ENCODE results near the gene CEP295NL.
"Not testable (repeated sequence)": the region's sequence is repeated elsewhere in the genome, so short reads cannot be mapped to it uniquely, and the experiment has no call there.

CEP295NL gene

DNA sequence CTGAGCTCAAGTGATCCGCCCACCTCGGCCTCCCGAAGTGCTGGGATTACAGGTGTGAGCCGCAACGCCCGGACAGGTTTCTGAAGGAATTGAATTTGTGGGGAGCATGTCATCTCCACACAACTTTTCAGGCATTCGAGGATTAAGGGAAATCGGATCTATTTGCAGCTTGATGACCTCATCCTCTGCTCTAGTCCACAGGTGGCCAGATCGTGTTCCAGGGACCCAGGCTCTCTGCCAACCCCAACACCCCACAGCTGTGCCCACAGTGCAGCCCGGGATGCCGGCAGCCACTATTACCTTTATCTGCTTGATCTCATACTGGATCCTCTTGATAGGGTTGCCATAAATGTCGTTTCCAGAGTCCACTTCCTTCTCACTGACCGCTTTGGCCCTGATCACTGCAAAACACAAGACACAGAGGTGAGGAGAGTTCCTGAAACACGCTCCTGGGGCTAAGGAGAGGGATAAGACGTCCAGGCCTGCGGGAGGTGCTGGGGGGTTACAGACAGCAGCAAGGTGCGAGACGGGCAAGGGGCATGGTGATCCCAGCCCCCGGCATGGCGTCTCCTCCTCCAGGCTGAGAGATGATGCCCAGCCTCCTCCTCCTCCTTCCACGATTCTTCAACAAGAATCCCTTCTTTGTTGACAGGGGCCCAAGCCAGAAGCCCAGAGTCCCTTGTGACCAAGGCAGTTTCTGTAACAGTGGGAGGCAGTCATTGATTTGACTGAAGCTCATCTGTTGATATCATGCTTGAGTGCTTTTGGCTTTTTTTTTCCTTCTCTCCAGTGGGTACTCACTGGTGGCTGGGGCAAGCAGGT is 29.3 kb downstream of the CEP295NL start:
- Histone ChIP-seq H3K4me3 (ENCODE audit: low read depth, low read length) (no peak overlapping the region), H3K9me3 (ENCODE audit: control insufficient read depth, insufficient read depth, low read length) (no peaks in the 10 kb centered on the region), H3K27me3 (ENCODE audit: control insufficient read depth, insufficient read depth, low read length) (no peaks in the 10 kb centered on the region), H3K27ac (ENCODE audit: low read depth, low read length) (no peak overlapping the region), H3K9ac (ENCODE audit: low read depth, low read length) (no peak overlapping the region), H3K36me3 (ENCODE audit: control insufficient read depth, insufficient read depth, low read length) (peaks cover 26% of the 10 kb centered on the region), H3K4me1 (ENCODE audit: control insufficient read depth, insufficient read depth, low read length) (no peaks in the 10 kb centered on the region)

DNA sequence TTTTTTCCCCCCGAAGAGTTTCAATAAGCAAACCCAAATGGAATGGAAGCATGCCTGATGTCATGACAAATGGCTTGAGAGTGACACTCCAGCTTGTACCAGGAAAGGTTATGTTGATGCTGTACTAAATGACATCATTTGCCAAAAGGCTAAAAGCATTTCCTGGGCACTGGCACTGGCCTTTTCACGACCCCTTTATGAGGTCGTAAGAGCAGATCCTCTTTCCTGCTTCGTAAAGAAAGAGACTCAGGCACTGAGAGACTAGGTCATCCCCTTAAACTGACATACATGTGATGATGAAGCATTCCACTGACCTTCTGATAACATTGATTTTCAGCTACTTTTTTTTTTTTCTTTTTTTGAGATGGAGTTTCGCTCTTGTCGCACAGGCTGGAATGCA is 30.5 kb downstream of the CEP295NL start:
- Histone ChIP-seq H3K27ac (ENCODE audit: low read depth, low read length) (no peak overlapping the region), H3K4me3 (ENCODE audit: low read depth, low read length) (no peak overlapping the region), H3K27me3 (ENCODE audit: control insufficient read depth, insufficient read depth, low read length) (no peaks in the 10 kb centered on the region), H3K9me3 (ENCODE audit: control insufficient read depth, insufficient read depth, low read length) (no peaks in the 10 kb centered on the region), H3K4me1 (ENCODE audit: control insufficient read depth, insufficient read depth, low read length) (no peaks in the 10 kb centered on the region), H3K9ac (ENCODE audit: low read depth, low read length) (no peak overlapping the region), H3K36me3 (ENCODE audit: control insufficient read depth, insufficient read depth, low read length) (peaks cover 25% of the 10 kb centered on the region)

DNA sequence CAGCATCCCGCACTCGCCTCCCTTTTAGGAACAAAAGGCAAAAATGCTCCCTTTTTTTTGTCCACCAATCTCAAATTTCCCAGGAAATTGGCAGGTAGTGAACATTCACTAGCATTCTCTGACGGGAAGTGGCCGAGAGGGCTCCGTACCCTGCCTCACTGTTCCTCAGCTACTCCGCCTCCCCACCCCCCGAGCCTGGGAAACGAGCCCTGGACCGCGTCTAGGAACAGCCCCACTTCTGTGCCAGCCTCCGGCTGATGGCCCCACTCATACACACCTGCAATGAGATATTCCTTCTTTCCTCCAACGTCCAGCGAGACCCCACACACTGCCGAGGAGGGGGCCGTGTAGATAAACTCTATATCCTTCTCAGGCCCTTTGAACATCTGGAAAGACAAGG is 32.4 kb downstream of the CEP295NL start:
- H3K4me1 ChIP-seq (ENCODE audit: control insufficient read depth, insufficient read depth, low read length), result no peaks in the 10 kb centered on the region
- H3K36me3 ChIP-seq (ENCODE audit: control insufficient read depth, insufficient read depth, low read length), result peaks cover 25% of the 10 kb centered on the region
- no peak overlapping the region for H3K27ac ChIP-seq (ENCODE audit: low read depth, low read length)
- no peaks in the 10 kb centered on the region for H3K9me3 ChIP-seq (ENCODE audit: control insufficient read depth, insufficient read depth, low read length)
- no peak overlapping the region for H3K9ac ChIP-seq (ENCODE audit: low read depth, low read length)
- no peak overlapping the region for H3K4me3 ChIP-seq (ENCODE audit: low read depth, low read length)
- H3K27me3 ChIP-seq (ENCODE audit: control insufficient read depth, insufficient read depth, low read length), result no peaks in the 10 kb centered on the region

DNA sequence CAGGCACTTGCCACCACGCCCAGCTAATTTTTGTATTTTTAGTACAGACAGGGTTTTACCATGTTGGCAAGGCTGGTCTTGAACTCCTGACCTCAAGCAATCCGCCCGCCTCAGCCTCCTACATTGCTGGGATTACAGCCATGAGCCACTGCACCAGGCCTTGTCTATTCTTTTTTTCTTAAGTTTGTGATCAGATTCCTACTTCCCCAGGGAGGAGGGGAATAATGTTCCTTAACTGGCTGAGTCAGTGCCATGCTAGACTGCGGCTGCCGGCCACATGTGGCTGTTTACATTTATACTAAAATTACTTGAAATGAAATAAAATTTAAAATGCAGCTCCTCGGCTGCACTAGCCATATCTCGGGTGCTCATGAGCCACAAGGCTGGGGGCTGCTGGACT is 34.6 kb downstream of the CEP295NL start:
- Histone ChIP-seq H3K9ac (ENCODE audit: low read depth, low read length) (no peak overlapping the region), H3K27ac (ENCODE audit: low read depth, low read length) (no peak overlapping the region)

GRCh38 chr17:78867046-78867445 is 36.0 kb downstream of the CEP295NL start:
- not testable (repeated sequence) for H3K4me3 ChIP-seq (ENCODE audit: low read depth, low read length); H3K4me1 ChIP-seq (ENCODE audit: control insufficient read depth, insufficient read depth, low read length); H3K27me3 ChIP-seq (ENCODE audit: control insufficient read depth, insufficient read depth, low read length); H3K9ac ChIP-seq (ENCODE audit: low read depth, low read length); H3K27ac ChIP-seq (ENCODE audit: low read depth, low read length); H3K9me3 ChIP-seq (ENCODE audit: control insufficient read depth, insufficient read depth, low read length)
- H3K36me3 ChIP-seq (ENCODE audit: control insufficient read depth, insufficient read depth, low read length), result peaks cover 15% of the 10 kb centered on the region

More for the DNA sequence above, 34.6 kb downstream of the CEP295NL start:
- H3K27me3 ChIP-seq (ENCODE audit: control insufficient read depth, insufficient read depth, low read length), result no peaks in the 10 kb centered on the region
- H3K4me1 ChIP-seq (ENCODE audit: control insufficient read depth, insufficient read depth, low read length), result no peaks in the 10 kb centered on the region
- peaks cover 24% of the 10 kb centered on the region for H3K36me3 ChIP-seq (ENCODE audit: control insufficient read depth, insufficient read depth, low read length)
- no peak overlapping the region for H3K4me3 ChIP-seq (ENCODE audit: low read depth, low read length)
- no peaks in the 10 kb centered on the region for H3K9me3 ChIP-seq (ENCODE audit: control insufficient read depth, insufficient read depth, low read length)

- no peak overlapping the region for H3K9ac ChIP-seq (ENCODE audit: low read depth, low read length)
- no peaks in the 10 kb centered on the region for H3K4me1 ChIP-seq (ENCODE audit: control insufficient read depth, insufficient read depth, low read length)
- H3K4me3 ChIP-seq (ENCODE audit: low read depth, low read length), result no peak overlapping the region
- no peaks in the 10 kb centered on the region for H3K27me3 ChIP-seq (ENCODE audit: control insufficient read depth, insufficient read depth, low read length)
- no peak overlapping the region for H3K27ac ChIP-seq (ENCODE audit: low read depth, low read length)
- no peaks in the 10 kb centered on the region for H3K9me3 ChIP-seq (ENCODE audit: control insufficient read depth, insufficient read depth, low read length)
- peaks cover 15% of the 10 kb centered on the region for H3K36me3 ChIP-seq (ENCODE audit: control insufficient read depth, insufficient read depth, low read length)
Measured at GRCh38 chr17:78865682-78866390, 37.2 kb downstream of the CEP295NL start.

DNA sequence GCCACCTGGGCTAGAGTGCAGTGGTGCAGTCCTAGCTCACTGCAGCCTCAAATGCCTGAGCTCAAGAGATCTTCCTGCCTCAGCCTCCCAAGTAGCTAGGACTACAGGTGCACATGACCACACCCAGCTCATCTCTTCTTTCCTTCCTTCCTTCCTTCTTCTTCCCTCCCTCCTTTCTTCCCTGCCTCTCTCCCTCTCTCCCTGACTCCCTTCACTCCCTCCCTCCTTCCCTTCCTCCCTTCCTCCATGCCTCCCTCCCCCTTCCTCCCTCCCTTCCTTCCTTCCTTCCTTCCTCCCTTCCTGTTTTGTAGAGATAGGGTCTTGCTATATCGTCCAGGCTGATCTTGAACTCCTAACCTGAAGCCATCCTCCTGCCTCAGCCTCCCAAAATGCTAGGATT is 38.9 kb downstream of the CEP295NL start:
- Histone ChIP-seq H3K36me3 (ENCODE audit: control insufficient read depth, insufficient read depth, low read length) (peaks cover 7% of the 10 kb centered on the region; the same call in 1 of the 2 replicates), H3K4me1 (ENCODE audit: control insufficient read depth, insufficient read depth, low read length) (no peaks in the 10 kb centered on the region), H3K4me3 (ENCODE audit: low read depth, low read length) (no peak overlapping the region), H3K9me3 (ENCODE audit: control insufficient read depth, insufficient read depth, low read length) (no peaks in the 10 kb centered on the region), H3K27me3 (ENCODE audit: control insufficient read depth, insufficient read depth, low read length) (no peaks in the 10 kb centered on the region), H3K27ac (ENCODE audit: low read depth, low read length) (no peak overlapping the region), H3K9ac (ENCODE audit: low read depth, low read length) (no peak overlapping the region)

DNA sequence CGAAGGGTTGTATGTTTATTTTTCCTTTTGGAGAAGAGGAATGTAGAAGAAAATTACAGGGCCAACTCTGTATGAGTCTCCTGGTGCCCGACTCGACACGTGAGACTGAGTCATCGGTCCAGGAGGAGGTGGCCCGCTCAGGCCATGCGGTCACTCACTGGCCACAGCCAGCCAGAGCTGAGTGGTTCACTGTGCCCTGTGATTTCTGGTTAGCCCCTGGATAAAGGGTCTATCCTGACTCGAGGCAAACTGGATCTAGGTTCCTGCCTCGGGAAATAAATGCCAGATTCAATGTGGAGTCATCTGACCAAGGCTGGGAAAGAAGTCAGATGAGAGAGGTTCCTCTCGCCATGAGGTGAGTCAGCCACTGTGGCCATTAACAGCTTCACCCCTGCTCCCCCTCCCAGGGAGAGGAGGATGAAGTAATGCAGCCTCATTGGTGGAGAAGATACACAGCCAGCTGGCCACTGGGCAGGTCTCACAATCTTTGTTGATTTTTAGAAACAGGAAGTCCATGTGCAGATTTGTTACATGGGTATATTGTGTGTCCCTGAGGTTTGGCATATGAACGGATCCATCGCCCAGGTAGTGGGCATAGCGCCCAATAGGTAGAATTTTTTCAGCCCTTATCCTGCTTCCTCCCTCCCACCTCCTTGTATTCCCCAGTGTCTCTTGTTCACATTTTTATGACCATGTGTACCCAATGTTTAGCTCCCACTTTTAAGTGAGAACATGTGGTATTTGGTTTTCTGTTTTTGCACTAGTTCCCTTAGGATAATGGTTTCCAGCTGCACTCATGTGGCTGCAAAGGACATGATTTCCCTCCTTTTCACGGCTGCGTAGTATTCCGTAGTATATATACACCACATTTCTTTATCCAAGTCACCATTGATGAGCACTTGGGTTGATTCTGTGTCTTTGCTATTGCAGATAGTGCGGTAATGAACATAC is 40.7 kb downstream of the CEP295NL start:
- Histone ChIP-seq H3K27ac (ENCODE audit: low read depth, low read length) (no peak overlapping the region), H3K4me3 (ENCODE audit: low read depth, low read length) (no peak overlapping the region), H3K9ac (ENCODE audit: low read depth, low read length) (no peak overlapping the region)

DNA sequence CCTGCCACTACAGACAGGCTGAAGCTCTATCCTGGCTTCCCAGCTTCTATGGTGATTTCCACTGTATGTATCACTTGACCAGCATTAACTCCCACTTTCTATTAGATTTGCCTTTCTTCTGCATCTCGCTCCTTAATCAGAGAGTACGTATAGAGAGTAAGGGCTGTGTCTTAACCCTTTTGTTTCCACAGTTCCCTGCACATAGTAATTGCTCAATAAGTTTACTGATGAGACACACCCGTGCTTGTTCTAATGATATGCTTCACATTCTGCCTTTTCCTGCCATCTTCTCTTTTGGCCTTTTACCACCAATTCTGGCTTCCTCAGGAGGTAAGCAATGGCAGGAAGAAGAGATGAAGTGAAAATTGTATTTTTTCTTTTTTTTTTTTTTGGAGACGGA is 41.8 kb downstream of the CEP295NL start:
- H3K36me3 ChIP-seq (ENCODE audit: control insufficient read depth, insufficient read depth, low read length), result 0 out of 2 replicates have a peak, but pooled peaks cover 5% of the 10 kb centered on the region

More for the DNA sequence above, 40.7 kb downstream of the CEP295NL start:
- Histone ChIP-seq H3K36me3 (ENCODE audit: control insufficient read depth, insufficient read depth, low read length) (0 out of 2 replicates have a peak, but pooled peaks cover 2% of the 10 kb centered on the region), H3K9me3 (ENCODE audit: control insufficient read depth, insufficient read depth, low read length) (no peaks in the 10 kb centered on the region), H3K27me3 (ENCODE audit: control insufficient read depth, insufficient read depth, low read length) (no peaks in the 10 kb centered on the region), H3K4me1 (ENCODE audit: control insufficient read depth, insufficient read depth, low read length) (no peaks in the 10 kb centered on the region)

GRCh38 chr17:78859051-78859450 is 44.0 kb downstream of the CEP295NL start:
- Histone ChIP-seq H3K9ac (ENCODE audit: low read depth, low read length) (no peak overlapping the region), H3K27ac (ENCODE audit: low read depth, low read length) (no peak overlapping the region), H3K4me3 (ENCODE audit: low read depth, low read length) (no peak overlapping the region), H3K4me1 (ENCODE audit: control insufficient read depth, insufficient read depth, low read length) (no peaks in the 10 kb centered on the region), H3K9me3 (ENCODE audit: control insufficient read depth, insufficient read depth, low read length) (no peaks in the 10 kb centered on the region), H3K36me3 (ENCODE audit: control insufficient read depth, insufficient read depth, low read length) (peaks cover 14% of the 10 kb centered on the region; the same call in 1 of the 2 replicates), H3K27me3 (ENCODE audit: control insufficient read depth, insufficient read depth, low read length) (no peaks in the 10 kb centered on the region)

More for the DNA sequence above, 41.8 kb downstream of the CEP295NL start:
- no peaks in the 10 kb centered on the region for H3K4me1 ChIP-seq (ENCODE audit: control insufficient read depth, insufficient read depth, low read length)
- H3K9ac ChIP-seq (ENCODE audit: low read depth, low read length), result no peak overlapping the region
- no peak overlapping the region for H3K4me3 ChIP-seq (ENCODE audit: low read depth, low read length)
- no peaks in the 10 kb centered on the region for H3K9me3 ChIP-seq (ENCODE audit: control insufficient read depth, insufficient read depth, low read length)
- H3K27ac ChIP-seq (ENCODE audit: low read depth, low read length), result no peak overlapping the region
- no peaks in the 10 kb centered on the region for H3K27me3 ChIP-seq (ENCODE audit: control insufficient read depth, insufficient read depth, low read length)
